ENCODE results near the gene NRXN3. TPM values are rescaled to one million over a fixed set of nuclear protein-coding genes. Genes with fewer than 3 reads are reported as not detected.

Gene NRXN3
- total RNA-seq, 1 experiment from 2014 or later = not detected

DNA sequence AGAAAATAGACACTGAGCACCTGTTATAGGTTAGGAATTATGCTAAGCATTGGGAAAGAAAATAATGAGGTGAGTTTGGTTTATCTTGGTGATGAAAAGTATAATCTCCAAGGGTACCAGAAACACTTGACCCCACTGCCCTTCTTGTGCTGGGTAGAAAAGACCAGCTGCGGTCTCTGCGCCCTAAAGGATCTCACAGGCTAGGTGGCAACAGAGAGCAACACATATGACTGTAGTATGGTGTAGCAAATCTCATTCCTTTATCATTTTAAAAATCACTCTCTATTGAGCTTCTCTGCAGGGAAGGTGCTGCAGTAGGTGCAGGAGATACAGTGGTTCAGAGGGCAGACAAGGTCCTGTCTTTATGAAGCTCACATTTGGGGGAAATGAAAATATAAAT is 26.1 kb downstream of the NRXN3 start:
- no TSS peak for BruUV-seq (replicated peaks)
- CTCF ChIA-PET = no interaction called here

DNA sequence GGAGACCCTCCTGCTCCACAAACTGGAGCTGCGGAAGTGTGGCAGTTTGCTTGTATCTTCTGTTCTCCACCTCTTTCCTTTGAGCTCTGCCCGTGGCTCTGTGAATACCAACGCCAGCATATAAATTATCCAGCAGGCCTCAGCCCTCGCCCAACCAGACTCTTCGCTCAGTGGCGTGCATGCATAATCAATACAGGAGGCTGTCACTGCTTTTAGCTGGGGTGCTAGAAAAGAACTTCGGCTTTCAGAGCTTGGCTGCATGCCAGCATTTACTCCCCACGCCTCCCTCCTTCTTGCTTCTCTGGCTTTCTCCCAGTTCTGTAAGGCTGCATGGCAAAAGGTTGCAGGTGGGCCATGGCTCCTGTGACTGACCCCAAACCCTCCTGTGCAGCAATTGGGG is 26.9 kb downstream of the NRXN3 start:
- intact Hi-C loops (cut with micrococcal nuclease; ENCODE audit: unreplicated experiment) = no loop called here
- POLR2A ChIA-PET (ENCODE audit: unreplicated experiment) = no interaction called here

More for the DNA sequence above, 26.1 kb downstream of the NRXN3 start:
- Histone ChIP-seq H3K4me1 (replicated peaks; ENCODE audit: insufficient read depth) (no peaks in the 10 kb centered on the region), H3K4me3 (no peak overlapping the region), H4K20me1 (ENCODE audit: insufficient read depth) (no peaks in the 10 kb centered on the region; the same call in 1 of the 2 replicates), H3K36me3 (ENCODE audit: low read depth) (no peaks in the 10 kb centered on the region), H3K79me2 (ENCODE audit: low read depth) (no peaks in the 10 kb centered on the region), H3K4me2 (no peak overlapping the region), H2AFZ (no peak overlapping the region), H3F3A (ENCODE audit: insufficient read depth, low read depth) (no peaks in the 10 kb centered on the region), H3K27me3 (ENCODE audit: insufficient read depth, low read depth) (peaks cover 59% of the 10 kb centered on the region), H3K9me3 (ENCODE audit: insufficient read depth, low read depth) (no peaks in the 10 kb centered on the region), H3K27ac (no peak overlapping the region), H3K9me2 (ENCODE audit: insufficient read depth) (no peaks in the 10 kb centered on the region)
- TF ChIP-seq, protein P1, sequence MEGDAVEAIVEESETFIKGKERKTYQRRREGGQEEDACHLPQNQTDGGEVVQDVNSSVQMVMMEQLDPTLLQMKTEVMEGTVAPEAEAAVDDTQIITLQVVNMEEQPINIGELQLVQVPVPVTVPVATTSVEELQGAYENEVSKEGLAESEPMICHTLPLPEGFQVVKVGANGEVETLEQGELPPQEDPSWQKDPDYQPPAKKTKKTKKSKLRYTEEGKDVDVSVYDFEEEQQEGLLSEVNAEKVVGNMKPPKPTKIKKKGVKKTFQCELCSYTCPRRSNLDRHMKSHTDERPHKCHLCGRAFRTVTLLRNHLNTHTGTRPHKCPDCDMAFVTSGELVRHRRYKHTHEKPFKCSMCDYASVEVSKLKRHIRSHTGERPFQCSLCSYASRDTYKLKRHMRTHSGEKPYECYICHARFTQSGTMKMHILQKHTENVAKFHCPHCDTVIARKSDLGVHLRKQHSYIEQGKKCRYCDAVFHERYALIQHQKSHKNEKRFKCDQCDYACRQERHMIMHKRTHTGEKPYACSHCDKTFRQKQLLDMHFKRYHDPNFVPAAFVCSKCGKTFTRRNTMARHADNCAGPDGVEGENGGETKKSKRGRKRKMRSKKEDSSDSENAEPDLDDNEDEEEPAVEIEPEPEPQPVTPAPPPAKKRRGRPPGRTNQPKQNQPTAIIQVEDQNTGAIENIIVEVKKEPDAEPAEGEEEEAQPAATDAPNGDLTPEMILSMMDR (conservative IDR thresholded peaks at IDR 0.05) = no peak
- TF ChIP-seq EZH2 (IDR thresholded peaks at IDR 0.05; ENCODE audit: low read depth) = no peak
- no peak for DNase-seq
- POLR2A ChIA-PET (ENCODE audit: unreplicated experiment) = no interaction called here
- intact Hi-C loops (cut with micrococcal nuclease; ENCODE audit: unreplicated experiment) = no loop called here

DNA sequence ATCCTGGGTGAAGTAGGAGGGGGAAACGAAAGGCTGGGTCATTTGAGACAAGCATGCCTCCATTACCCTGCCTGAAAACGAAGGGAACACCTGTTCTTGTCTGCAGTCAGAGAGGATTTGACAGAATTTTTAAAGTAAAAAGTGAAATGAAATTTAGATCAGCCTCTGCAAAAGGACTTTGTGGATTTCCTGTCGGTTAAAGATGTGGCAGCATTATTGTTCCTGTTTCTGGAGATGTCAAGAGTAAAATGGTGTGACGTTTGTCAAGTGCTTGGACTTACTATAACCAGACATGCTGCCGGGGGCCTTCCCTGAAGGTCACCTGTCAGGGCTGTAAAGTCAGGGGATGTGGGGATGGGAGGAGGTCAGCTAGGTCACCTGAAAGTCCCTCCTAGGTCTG is 32.0 kb downstream of the NRXN3 start:
- Histone ChIP-seq H3K27ac (no peak overlapping the region), H3K9me2 (ENCODE audit: insufficient read depth) (no peaks in the 10 kb centered on the region), H3K36me3 (ENCODE audit: low read depth) (no peaks in the 10 kb centered on the region), H2AFZ (no peak overlapping the region), H4K20me1 (ENCODE audit: insufficient read depth) (no peaks in the 10 kb centered on the region), H3F3A (ENCODE audit: insufficient read depth, low read depth) (no peaks in the 10 kb centered on the region), H3K4me2 (no peak overlapping the region), H3K4me3 (no peak overlapping the region), H3K4me1 (replicated peaks; ENCODE audit: insufficient read depth) (no peaks in the 10 kb centered on the region), H3K9me3 (ENCODE audit: insufficient read depth, low read depth) (no peaks in the 10 kb centered on the region), H3K79me2 (ENCODE audit: low read depth) (no peaks in the 10 kb centered on the region), H3K27me3 (ENCODE audit: insufficient read depth, low read depth) (peaks cover 25% of the 10 kb centered on the region)
- BruUV-seq (replicated peaks) = no TSS peak
- intact Hi-C loops (cut with micrococcal nuclease; ENCODE audit: unreplicated experiment) = no loop called here
- no peak for DNase-seq
- POLR2A ChIA-PET (ENCODE audit: unreplicated experiment) = no interaction called here
- no peak for TF ChIP-seq EZH2 (IDR thresholded peaks at IDR 0.05; ENCODE audit: low read depth)
- TF ChIP-seq, protein P1 (conservative IDR thresholded peaks at IDR 0.05) = no peak
- CTCF ChIA-PET = no interaction called here

More for the DNA sequence above, 26.9 kb downstream of the NRXN3 start:
- Histone ChIP-seq H3K4me1 (replicated peaks; ENCODE audit: insufficient read depth) (no peaks in the 10 kb centered on the region), H3K9me2 (ENCODE audit: insufficient read depth) (no peaks in the 10 kb centered on the region), H2AFZ (no peak overlapping the region), H4K20me1 (ENCODE audit: insufficient read depth) (no peaks in the 10 kb centered on the region; the same call in 1 of the 2 replicates), H3K79me2 (ENCODE audit: low read depth) (no peaks in the 10 kb centered on the region), H3K27ac (no peak overlapping the region), H3K4me2 (no peak overlapping the region), H3K27me3 (ENCODE audit: insufficient read depth, low read depth) (peaks cover 66% of the 10 kb centered on the region), H3K9me3 (ENCODE audit: insufficient read depth, low read depth) (no peaks in the 10 kb centered on the region), H3F3A (ENCODE audit: insufficient read depth, low read depth) (no peaks in the 10 kb centered on the region), H3K36me3 (ENCODE audit: low read depth) (no peaks in the 10 kb centered on the region), H3K4me3 (no peak overlapping the region)
- TF ChIP-seq, protein P1 (conservative IDR thresholded peaks at IDR 0.05) = no peak
- no peak for TF ChIP-seq EZH2 (IDR thresholded peaks at IDR 0.05; ENCODE audit: low read depth)
- CTCF ChIA-PET = no interaction called here
- no TSS peak for BruUV-seq (replicated peaks)
- no peak for DNase-seq

Measured in PC-9 (cell line).